ENCODE results near the gene TBP. TPM values are rescaled to one million over a fixed set of nuclear protein-coding genes. Genes with fewer than 3 reads are reported as not detected.
A peak's percentile ranks its signal among the peaks of the same experiment; 100 is the strongest.

TBP gene
- total and polyA plus RNA-seq, 2 of the 13 experiments (the other 11 are each of a cell fraction or from before 2014, with no cell fraction given) = 21.7 to 28.1 TPM

GRCh38 chr6:170584181-170584953 lies 30.2 kb downstream of the TBP start, which contains the start of gene PDCD2 (continued):
- TF ChIP-seq JUNB (CRISPR knock-in tag; IDR thresholded peaks at IDR 0.05; ENCODE audit: borderline replicate concordance) = no peak
- no peak for TF ChIP-seq ZSCAN9 (CRISPR knock-in tag; IDR thresholded peaks at IDR 0.05; ENCODE audit: borderline replicate concordance)
- peak; percentile 90; the same call in 1 of the 2 replicates for TF ChIP-seq SRY (CRISPR knock-in tag; IDR thresholded peaks at IDR 0.05)
- TF ChIP-seq SYNCRIP (IDR thresholded peaks at IDR 0.05; ENCODE audit: insufficient read depth, low read depth, low read length) = no peak
- 0 out of 2 replicates have a peak, but pooled peaks have one; percentile 35 for TF ChIP-seq MLXIP (CRISPR knock-in tag; IDR thresholded peaks at IDR 0.05; ENCODE audit: borderline replicate concordance)
- 0 out of 2 replicates have a peak, but pooled peaks have one; percentile 24 for TF ChIP-seq ZBTB14 (CRISPR knock-in tag; IDR thresholded peaks at IDR 0.05)
- peak; percentile 92 for TF ChIP-seq KMT2A (CRISPR knock-in tag; IDR thresholded peaks at IDR 0.05)
- peak; percentile 62; the same call in 1 of the 2 replicates for TF ChIP-seq HCFC1 (IDR thresholded peaks at IDR 0.05; ENCODE audit: low read depth, low read length)
- TF ChIP-seq ZNF263 (CRISPR knock-in tag; IDR thresholded peaks at IDR 0.05) = no peak
- TF ChIP-seq ZFP1 (CRISPR knock-in tag; IDR thresholded peaks at IDR 0.05) = no peak
- TF ChIP-seq ZC3H13 (CRISPR knock-in tag; IDR thresholded peaks at IDR 0.05) = no peak
- TF ChIP-seq ZSCAN25 (CRISPR knock-in tag; IDR thresholded peaks at IDR 0.05) = no peak; the same call in 1 of the 2 replicates
- TF ChIP-seq ZNF710 (CRISPR knock-in tag; IDR thresholded peaks at IDR 0.05; ENCODE audit: borderline replicate concordance) = no peak; the same call in 1 of the 2 replicates
- TF ChIP-seq ASH2L (IDR thresholded peaks at IDR 0.05; ENCODE audit: insufficient read length, low read depth, low read length) = peak; percentile 87
- peak; percentile 94 for TF ChIP-seq SAP130 (CRISPR knock-in tag; IDR thresholded peaks at IDR 0.05; ENCODE audit: low read depth)
- TF ChIP-seq MATR3 (CRISPR knock-in tag; IDR thresholded peaks at IDR 0.05) = no peak
- no peak for TF ChIP-seq ZSCAN30 (CRISPR knock-in tag; IDR thresholded peaks at IDR 0.05)
- TF ChIP-seq SALL2 (CRISPR knock-in tag; IDR thresholded peaks at IDR 0.05) = peak; percentile 72; the same call in 1 of the 2 replicates

Data from HepG2 (cell line).